H9 (cell line): ENCODE data around the gene IL4. TPM values are rescaled to one million over a fixed set of nuclear protein-coding genes. Genes with fewer than 3 reads are reported as not detected.

Experiments
- DNase-seq: peaks from one replicate; pipeline ENCODE4 v3.0.0-alpha.2; 2017
- H2AFZ ChIP-seq: one replicate; pipeline ENCODE4 v1.6.1; 2013; ENCODE audit warnings: mild to moderate bottlenecking, low read length, control low read depth, moderate library complexity
- H2AK5ac ChIP-seq: 2 replicates; pipeline ENCODE4 v1.6.1; 2013; ENCODE audit warnings: low read length, control low read depth, mixed read lengths; ENCODE audit not compliant: insufficient read length
- H2BK120ac ChIP-seq: one replicate; pipeline ENCODE4 v1.6.1; 2013; ENCODE audit warnings: low read depth, mild to moderate bottlenecking, low read length, control low read depth, inconsistent platforms; ENCODE audit not compliant: poor library complexity, severe bottlenecking
- H2BK12ac ChIP-seq: 2 replicates; pipeline ENCODE4 v1.6.1; 2013; ENCODE audit warnings: low read length, control low read depth, mixed read lengths, low read depth; ENCODE audit not compliant: insufficient read length
- H2BK15ac ChIP-seq: 2 replicates; pipeline ENCODE4 v1.6.1; 2013; ENCODE audit warnings: low read depth, low read length, control low read depth
- H2BK20ac ChIP-seq: one replicate; pipeline ENCODE4 v1.6.1; 2013; ENCODE audit warnings: low read depth, mild to moderate bottlenecking, low read length, control low read depth, inconsistent platforms; ENCODE audit not compliant: poor library complexity, severe bottlenecking
- H2BK5ac ChIP-seq: 2 replicates; pipeline ENCODE4 v1.6.1; 2013; ENCODE audit warnings: low read length, control low read depth, mixed read lengths; ENCODE audit not compliant: insufficient read length
- H3K14ac ChIP-seq: 2 replicates; pipeline ENCODE4 v1.6.1; 2013; ENCODE audit warnings: low read length, control low read depth; ENCODE audit not compliant: insufficient read depth
- H3K18ac ChIP-seq: 2 replicates; pipeline ENCODE4 v1.6.1; 2013; ENCODE audit warnings: low read depth, mild to moderate bottlenecking, mixed read lengths, low read length, control low read depth; ENCODE audit not compliant: insufficient read length
- H3K23ac ChIP-seq: 2 replicates; pipeline ENCODE4 v1.6.1; 2013; ENCODE audit warnings: low read length, control low read depth, mixed read lengths, low read depth; ENCODE audit not compliant: insufficient read length
- H3K23me2 ChIP-seq: 2 replicates; pipeline ENCODE4 v1.6.1; 2013; ENCODE audit warnings: low read depth, mild to moderate bottlenecking, mixed read lengths, low read length, control low read depth; ENCODE audit not compliant: insufficient read length, poor library complexity, severe bottlenecking
- H3K27ac ChIP-seq: 2 replicates; pipeline ENCODE4 v1.5.1; 2013; ENCODE audit warnings: low read length, control low read depth, mixed read lengths, low read depth; ENCODE audit not compliant: insufficient read length
- H3K27me3 ChIP-seq: 2 replicates; pipeline ENCODE4 v1.6.1; 2013; ENCODE audit warnings: low read length, control low read depth, inconsistent platforms; ENCODE audit not compliant: insufficient read depth
- H3K4ac ChIP-seq: 2 replicates; pipeline ENCODE4 v1.6.1; 2013; ENCODE audit warnings: low read depth, mild to moderate bottlenecking, control low read depth, inconsistent platforms, low read length, moderate library complexity
- H3K4me1 ChIP-seq: 2 replicates; pipeline ENCODE4 v1.6.1; 2013; ENCODE audit warnings: low read length, control low read depth, inconsistent platforms; ENCODE audit not compliant: insufficient read depth
- H3K4me2 ChIP-seq: 2 replicates; pipeline ENCODE4 v1.6.1; 2013; ENCODE audit warnings: low read length, control low read depth, mixed read lengths; ENCODE audit not compliant: insufficient read length, insufficient read depth
- H3K56ac ChIP-seq: 2 replicates; pipeline ENCODE4 v1.6.1; 2013; ENCODE audit warnings: low read depth, mild to moderate bottlenecking, mixed read lengths, low read length, control low read depth; ENCODE audit not compliant: insufficient read length
- H3K79me1 ChIP-seq: 2 replicates; pipeline ENCODE4 v1.6.1; 2013; ENCODE audit warnings: low read depth, mild to moderate bottlenecking, moderate library complexity, low read length, control low read depth, inconsistent platforms; ENCODE audit not compliant: insufficient read depth, poor library complexity, severe bottlenecking
- H3K79me2 ChIP-seq: 2 replicates; pipeline ENCODE4 v1.6.1; 2013; ENCODE audit warnings: low read length, control low read depth, inconsistent platforms; ENCODE audit not compliant: insufficient read depth
- H3K9ac ChIP-seq: 2 replicates; pipeline ENCODE4 v1.6.1; 2013; ENCODE audit warnings: low read length, control low read depth, mixed read lengths; ENCODE audit not compliant: insufficient read length; ENCODE audit errors: extremely low read depth
- H3K9me3 ChIP-seq: one replicate; pipeline ENCODE4 v1.6.1; 2013; ENCODE audit warnings: low read depth, low read length, inconsistent platforms; ENCODE audit not compliant: control insufficient read depth
- H3T11ph ChIP-seq: one replicate; pipeline ENCODE4 v1.6.1; 2013; ENCODE audit warnings: mild to moderate bottlenecking, low read length, control low read depth, inconsistent platforms
- H4K20me1 ChIP-seq: one replicate; pipeline ENCODE4 v1.6.1; 2013; ENCODE audit not compliant: control insufficient read depth, insufficient read length, insufficient read depth
- H4K5ac ChIP-seq: 2 replicates; pipeline ENCODE4 v1.6.1; 2013; ENCODE audit warnings: low read depth, mild to moderate bottlenecking, mixed read lengths, low read length, control low read depth; ENCODE audit not compliant: insufficient read length
- H4K8ac ChIP-seq: replicated peaks from 2 replicates; pipeline ENCODE4 v1.6.1; 2013; ENCODE audit warnings: low read length, control low read depth, mixed read lengths, low read depth; ENCODE audit not compliant: insufficient read length
- H4K91ac ChIP-seq: 2 replicates; pipeline ENCODE4 v1.6.1; 2013; ENCODE audit warnings: low read depth, mild to moderate bottlenecking, moderate library complexity, mixed read lengths, low read length, control low read depth; ENCODE audit not compliant: insufficient read length
- H3K27ac Mint-ChIP-seq, 3 experiments: 2 replicates in 2 of 3; 3 replicates in 1 of 3; pipeline ENCODE4 v1.8.0; 2020 to 2021; ENCODE audit warnings: mixed read lengths in 3 of 3, mild to moderate bottlenecking in 1 of 3, moderate library complexity in 1 of 3
- H3K27me3 Mint-ChIP-seq: 2 replicates; pipeline ENCODE4 v1.8.0; 2021; ENCODE audit warnings: low read depth, mild to moderate bottlenecking, moderate library complexity, mixed read lengths
- H3K36me3 Mint-ChIP-seq, 3 experiments: 2 replicates in 2 of 3; 3 replicates in 1 of 3; pipeline ENCODE4 v1.8.0; 2020 to 2021; ENCODE audit warnings: low read depth in 3 of 3, mixed read lengths in 3 of 3; ENCODE audit not compliant: insufficient read depth in 1 of 3
- H3K4me1 Mint-ChIP-seq, 2 experiments: 2 replicates each; pipeline ENCODE4 v1.8.0; 2020; ENCODE audit warnings: mixed read lengths in 2 of 2
- H3K4me3 Mint-ChIP-seq, 2 experiments: 2 replicates in 1 of 2; 3 replicates in 1 of 2; pipeline ENCODE4 v1.8.0; 2020 to 2021; ENCODE audit warnings: mild to moderate bottlenecking in 2 of 2, mixed read lengths in 2 of 2, moderate library complexity in 1 of 2
- H3K9me3 Mint-ChIP-seq, 2 experiments: 2 replicates in 1 of 2; 3 replicates in 1 of 2; pipeline ENCODE4 v1.8.0; 2020; ENCODE audit warnings: mild to moderate bottlenecking in 2 of 2, mixed read lengths in 2 of 2, moderate library complexity in 1 of 2
- CTCF ChIP-seq: fragments of 200-600 bp; sonication (generic); conservative IDR thresholded peaks from 3 replicates; pipeline ENCODE4 v1.8.0; 2021; ENCODE audit warnings: antibody characterized with exemption, mild to moderate bottlenecking
- total RNA-seq: library from RNA; stranded (reverse); gene quantifications from 2 replicates; pipeline ENCODE4 v1.2.1, GENCODE V29; 2021

IL4 gene
- total RNA-seq, 1 experiment from 2014 or later: not detected

DNA sequence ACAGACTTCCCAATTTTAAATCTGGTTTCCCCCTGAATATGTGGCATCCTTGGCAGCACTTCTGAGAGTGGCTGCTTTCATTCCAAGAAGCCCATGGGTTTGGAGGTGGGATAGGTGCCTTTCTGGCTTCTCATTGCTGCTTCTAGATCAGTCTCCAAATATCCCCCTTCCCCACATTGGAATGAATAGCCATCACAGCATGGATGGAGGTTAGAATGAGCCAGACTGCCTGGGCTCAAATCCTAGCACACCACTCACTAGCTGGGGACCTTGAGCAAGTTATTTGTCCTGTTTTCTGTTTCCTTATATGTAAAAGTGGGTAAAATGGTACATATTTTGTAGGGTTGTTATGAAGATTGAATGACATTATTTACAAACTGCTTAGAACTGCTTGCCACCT lies 29.6 kb upstream of the IL4 start:
- Histone ChIP-seq H2BK5ac (no peak overlapping the region), H3K4me2 (no peak overlapping the region), H3K27me3 (no peaks in the 10 kb centered on the region), H3K4me1 (peaks cover 4% of the 10 kb centered on the region; the same call in 1 of the 2 replicates), H3K27ac (no peak overlapping the region), H3K23ac (no peak overlapping the region), H2BK120ac (no peak overlapping the region), H3K4ac (no peak overlapping the region), H4K8ac (no peak overlapping the region), H4K5ac (no peak overlapping the region), H4K20me1 (no peaks in the 10 kb centered on the region), H3K14ac (no peak overlapping the region), H2BK12ac (no peak overlapping the region), H3K9ac (no peak overlapping the region), H3K9me3 (peaks cover 9% of the 10 kb centered on the region), H3K79me2 (no peaks in the 10 kb centered on the region), H3K18ac (no peak overlapping the region), H2BK20ac (no peak overlapping the region), H4K91ac (no peak overlapping the region), H2BK15ac (no peak overlapping the region), H3K56ac (no peak overlapping the region), H3K79me1 (no peaks in the 10 kb centered on the region), H2AFZ (no peak overlapping the region), H3T11ph (no peak overlapping the region), H2AK5ac (no peak overlapping the region), H3K23me2 (no peaks in the 10 kb centered on the region)
- peaks cover 2 to 35% (median 32%) of the 10 kb centered on the region in 3 experiments; a peak in 5 of 7 replicates for H3K36me3 Mint-ChIP-seq
- H3K4me3 Mint-ChIP-seq: no peak overlapping the region
- no peak for DNase-seq
- H3K27me3 Mint-ChIP-seq: peaks cover 15% of the 10 kb centered on the region
- peaks cover 6 to 25% of the 10 kb centered on the region in 2 experiments; a peak in 4 of 5 replicates for H3K9me3 Mint-ChIP-seq
- H3K4me1 Mint-ChIP-seq: peaks cover 13 to 16% of the 10 kb centered on the region in 2 experiments
- no peak for TF ChIP-seq CTCF
- H3K27ac Mint-ChIP-seq: no peak overlapping the region; a peak in 1 of 7 replicates
